Activated naive CD4-positive, alpha-beta T cell treated with anti-CD3 and anti-CD28 coated beads, Interleukin-2, amount 50 U/mL, for 72 hours (primary cell): ENCODE results near the gene UST. TPM values are rescaled to one million over a fixed set of nuclear protein-coding genes. Genes with fewer than 3 reads are reported as not detected.
"Not testable (repeated sequence)": the region's sequence is repeated elsewhere in the genome, so short reads cannot be mapped to it uniquely, and the experiment has no call there.

Experiments used
- ATAC-seq, 2 donors: fragments of 150-1000 bp; cut with Tn5 transposase; 2 replicates each; pipeline ENCODE4 v1.10.0; 2021; ENCODE audit warnings: mild to moderate bottlenecking in 2 of 2, moderate library complexity in 2 of 2
- DNase-seq, 2 donors: peaks; one replicate each; pipeline ENCODE4 v3.0.0; 2021 to 2022; ENCODE audit warnings: low spot score in 2 of 2
- H3K27ac Mint-ChIP-seq, 2 donors: one replicate each; pipeline ENCODE4 v1.8.0; 2022; ENCODE audit warnings: mild to moderate bottlenecking in 2 of 2, mixed read lengths in 2 of 2
- H3K36me3 Mint-ChIP-seq, 2 donors: one replicate each; pipeline ENCODE4 v1.8.0; 2022; ENCODE audit warnings: mixed read lengths in 2 of 2
- H3K9me3 Mint-ChIP-seq, 2 donors: one replicate each; pipeline ENCODE4 v1.8.0; 2022; ENCODE audit warnings: mixed read lengths in 2 of 2
- total RNA-seq, 2 donors: library from RNA; stranded (reverse); gene quantifications; one replicate each; pipeline ENCODE4 v1.2.3, GENCODE V29; 2022

The UST gene
- total RNA-seq, 2 donors from 2014 or later = 0.46 to 0.49 TPM

GRCh38 chr6:148855744-148856143 lies 108.9 kb downstream of the UST start:
- H3K9me3 Mint-ChIP-seq = no peaks in the 10 kb centered on the region
- H3K27ac Mint-ChIP-seq = no peak overlapping the region
- DNase-seq = no peak
- no peaks in the 10 kb centered on the region for H3K36me3 Mint-ChIP-seq
- ATAC-seq = no peak

GRCh38 chr6:148857798-148858390 lies 111.1 kb downstream of the UST start:
- ATAC-seq = no peak

GRCh38 chr6:148864132-148864531 lies 117.3 kb downstream of the UST start:
- not testable (repeated sequence) for H3K36me3 Mint-ChIP-seq, H3K27ac Mint-ChIP-seq, H3K9me3 Mint-ChIP-seq, ATAC-seq, DNase-seq

More at GRCh38 chr6:148857798-148858390, 111.1 kb downstream of the UST start:
- Mint-ChIP-seq H3K9me3 (no peaks in the 10 kb centered on the region), H3K36me3 (no peaks in the 10 kb centered on the region), H3K27ac (no peak overlapping the region)
- DNase-seq = no peak

GRCh38 chr6:148864941-148865340 lies 118.1 kb downstream of the UST start:
- ATAC-seq = no peak
- H3K36me3 Mint-ChIP-seq = no peaks in the 10 kb centered on the region
- no peak overlapping the region for H3K27ac Mint-ChIP-seq
- no peak for DNase-seq
- peaks cover 3 to 4% of the 10 kb centered on the region in 2 donors for H3K9me3 Mint-ChIP-seq

GRCh38 chr6:148866657-148867268 lies 119.9 kb downstream of the UST start:
- DNase-seq (no peak), ATAC-seq (no peak)
- H3K36me3 Mint-ChIP-seq = no peaks in the 10 kb centered on the region
- peaks cover 3 to 4% of the 10 kb centered on the region in 2 donors for H3K9me3 Mint-ChIP-seq
- no peak overlapping the region for H3K27ac Mint-ChIP-seq

- H3K27ac Mint-ChIP-seq = no peak overlapping the region
- ATAC-seq = peak; percentile 34 to 82
- no peaks in the 10 kb centered on the region for H3K36me3 Mint-ChIP-seq
- no peak for DNase-seq
- peaks cover 3 to 4% of the 10 kb centered on the region in 2 donors for H3K9me3 Mint-ChIP-seq
These were observed 121.0 kb downstream of the UST start for GRCh38 chr6:148867862-148868261.

- DNase-seq = no peak
- ATAC-seq = peak; percentile 63 to 68
- no peak overlapping the region for H3K27ac Mint-ChIP-seq
- H3K36me3 Mint-ChIP-seq = no peaks in the 10 kb centered on the region
- peaks cover 0 to under 1% of the 10 kb centered on the region in 2 donors for H3K9me3 Mint-ChIP-seq
These were observed 121.5 kb downstream of the UST start for GRCh38 chr6:148868314-148868713.

GRCh38 chr6:148868901-148869300 lies 122.1 kb downstream of the UST start:
- no peak for DNase-seq
- no peaks in the 10 kb centered on the region for H3K36me3 Mint-ChIP-seq
- no peak for ATAC-seq
- no peak overlapping the region for H3K27ac Mint-ChIP-seq
- no peaks in the 10 kb centered on the region for H3K9me3 Mint-ChIP-seq

- no peak overlapping the region for H3K27ac Mint-ChIP-seq
- H3K9me3 Mint-ChIP-seq = no peaks in the 10 kb centered on the region
- DNase-seq (no peak), ATAC-seq (no peak)
- H3K36me3 Mint-ChIP-seq = no peaks in the 10 kb centered on the region
These were observed 122.8 kb downstream of the UST start for GRCh38 chr6:148869585-148869984.

- no peak overlapping the region for H3K27ac Mint-ChIP-seq
These were observed 126.3 kb downstream of the UST start for GRCh38 chr6:148873154-148873553.

GRCh38 chr6:148873868-148874267 lies 127.0 kb downstream of the UST start:
- DNase-seq = no peak
- Mint-ChIP-seq H3K27ac (no peak overlapping the region), H3K36me3 (no peaks in the 10 kb centered on the region), H3K9me3 (no peaks in the 10 kb centered on the region)
- no peak for ATAC-seq

More at GRCh38 chr6:148873154-148873553, 126.3 kb downstream of the UST start:
- DNase-seq (no peak), ATAC-seq (no peak)
- Mint-ChIP-seq H3K9me3 (no peaks in the 10 kb centered on the region), H3K36me3 (no peaks in the 10 kb centered on the region)

- Mint-ChIP-seq H3K9me3 (no peaks in the 10 kb centered on the region), H3K36me3 (no peaks in the 10 kb centered on the region)
These were observed 128.0 kb downstream of the UST start for GRCh38 chr6:148874698-148875293.

GRCh38 chr6:148878683-148879082 lies 131.9 kb downstream of the UST start:
- DNase-seq (no peak), ATAC-seq (peak in 1 of 2 donors; percentile 57)
- Mint-ChIP-seq H3K9me3 (no peaks in the 10 kb centered on the region), H3K36me3 (no peaks in the 10 kb centered on the region), H3K27ac (no peak overlapping the region)

More at GRCh38 chr6:148874698-148875293, 128.0 kb downstream of the UST start:
- DNase-seq = no peak
- ATAC-seq = no peak
- no peak overlapping the region for H3K27ac Mint-ChIP-seq

- H3K36me3 Mint-ChIP-seq, H3K27ac Mint-ChIP-seq, ATAC-seq, H3K9me3 Mint-ChIP-seq, DNase-seq: not testable (repeated sequence)
These were observed 133.9 kb downstream of the UST start for GRCh38 chr6:148880742-148881141.

GRCh38 chr6:148881593-148882311 lies 134.9 kb downstream of the UST start:
- H3K27ac Mint-ChIP-seq = no peak overlapping the region
- ATAC-seq (no peak), DNase-seq (no peak)
- H3K36me3 Mint-ChIP-seq = no peaks in the 10 kb centered on the region
- no peaks in the 10 kb centered on the region for H3K9me3 Mint-ChIP-seq

- no peak overlapping the region for H3K27ac Mint-ChIP-seq
- no peaks in the 10 kb centered on the region for H3K36me3 Mint-ChIP-seq
- ATAC-seq (no peak), DNase-seq (no peak)
- H3K9me3 Mint-ChIP-seq = no peaks in the 10 kb centered on the region
These were observed 136.4 kb downstream of the UST start for GRCh38 chr6:148883270-148883669.

GRCh38 chr6:148884461-148884860 lies 137.6 kb downstream of the UST start:
- H3K9me3 Mint-ChIP-seq = no peaks in the 10 kb centered on the region
- H3K27ac Mint-ChIP-seq = no peak overlapping the region
- no peaks in the 10 kb centered on the region for H3K36me3 Mint-ChIP-seq
- no peak for DNase-seq
- ATAC-seq = no peak
